H7 (cell line): ENCODE measurements around the gene PODXL2. TPM values are rescaled to one million over a fixed set of nuclear protein-coding genes. Genes with fewer than 3 reads are reported as not detected.
"Not testable (repeated sequence)": the region's sequence is repeated elsewhere in the genome, so short reads cannot be mapped to it uniquely, and the experiment has no call there.

Experiments used
- DNase-seq: peaks from one replicate; pipeline ENCODE4 v3.0.0; 2012
- H3K27me3 ChIP-seq: 2 replicates; pipeline ENCODE4 v1.6.0; 2011; ENCODE audit warnings: mild to moderate bottlenecking, low read length; ENCODE audit not compliant: control insufficient read depth, insufficient read depth
- H3K36me3 ChIP-seq: replicated peaks from 2 replicates; pipeline ENCODE4 v1.5.1; 2011; ENCODE audit warnings: low read length; ENCODE audit not compliant: control insufficient read depth, insufficient read depth
- H3K4me3 ChIP-seq: 2 replicates; pipeline ENCODE4 v1.5.1; 2011; ENCODE audit warnings: low read depth, mild to moderate bottlenecking, control low read depth, low read length, moderate library complexity; ENCODE audit not compliant: insufficient read depth
- total RNA-seq: library from RNA; depleted of rRNA; stranded (reverse); fragments of >200 nt; shearing (Covaris generic); gene quantifications from 2 replicates; pipeline ENCODE4 v1.2.3, GENCODE V29; 2014

The PODXL2 gene
- total RNA-seq, 1 experiment from 2014 or later = 38.7 TPM

DNA sequence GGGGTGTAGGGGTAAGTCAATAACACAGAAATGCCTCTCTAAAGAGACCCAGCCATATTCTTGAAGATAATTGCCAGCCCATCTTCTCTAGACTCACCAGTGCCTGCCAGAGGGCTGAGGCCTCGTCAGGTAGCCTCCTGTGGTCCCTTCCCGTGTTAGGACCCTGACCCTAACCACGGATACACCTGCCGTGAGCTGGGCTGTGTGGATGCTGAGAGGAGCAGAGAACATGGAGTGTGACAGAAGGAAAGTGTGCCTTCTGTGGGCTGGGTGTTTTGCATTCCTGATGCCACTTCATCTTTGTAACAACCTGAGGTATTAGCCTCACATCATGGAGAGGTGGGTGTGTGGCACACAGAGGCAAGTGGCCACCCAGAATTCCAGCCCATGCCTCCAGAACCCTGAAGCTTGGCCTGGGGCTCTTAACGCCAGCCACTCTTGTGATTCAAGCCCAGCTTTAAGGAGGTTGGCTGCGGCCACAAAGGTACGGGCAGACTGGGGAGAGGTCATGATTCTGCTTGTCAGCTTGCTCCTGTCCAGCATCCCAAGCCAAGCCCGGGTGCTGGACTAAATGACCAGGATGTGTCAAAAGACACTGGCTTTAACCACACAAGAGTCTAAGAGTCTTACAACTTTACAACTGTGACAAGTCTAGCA lies 22.7 kb downstream of the PODXL2 start:
- Histone ChIP-seq H3K4me3 (no peak overlapping the region), H3K36me3 (no peaks in the 10 kb centered on the region; the same call in 1 of the 2 replicates), H3K27me3 (no peaks in the 10 kb centered on the region)
- DNase-seq = no peak

DNA sequence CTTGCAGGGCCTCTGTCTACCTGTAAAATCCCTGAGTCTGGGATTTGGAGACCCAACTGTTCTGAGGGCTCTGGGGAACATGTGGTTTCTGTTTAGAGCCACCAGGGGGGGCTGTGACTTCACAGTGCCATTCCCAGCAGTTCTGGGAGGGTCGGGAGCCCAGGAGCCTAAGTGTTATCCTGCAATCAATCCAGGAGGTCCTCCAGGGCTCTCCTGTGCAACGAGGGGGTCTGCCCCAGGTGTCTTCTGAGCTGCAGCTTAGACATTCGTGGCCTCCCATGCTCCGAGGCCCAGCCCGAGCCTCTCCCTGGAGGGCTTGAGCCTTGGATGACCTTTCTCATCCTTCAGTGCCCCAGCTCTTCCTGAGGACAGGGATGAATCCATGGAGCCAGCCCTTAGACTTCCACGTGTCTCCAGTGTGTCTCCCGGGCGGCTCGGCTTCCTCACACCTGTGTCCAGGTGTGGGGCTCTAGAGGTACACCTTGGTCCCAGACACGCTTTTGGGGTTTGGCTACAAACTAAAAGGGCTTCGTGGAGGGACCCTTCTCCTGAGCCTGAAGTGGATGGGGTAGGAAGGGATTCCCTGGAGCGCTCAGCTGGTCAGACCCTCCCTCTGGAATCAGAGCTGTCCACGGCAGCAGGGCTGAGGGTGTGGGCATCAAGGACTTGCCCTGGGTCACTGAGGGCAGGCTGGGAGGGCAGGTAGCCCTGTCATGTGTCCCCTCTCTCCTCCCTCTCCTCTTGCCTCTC lies 23.4 kb downstream of the PODXL2 start:
- peak; percentile 90 for DNase-seq
- Histone ChIP-seq H3K36me3 (no peaks in the 10 kb centered on the region; the same call in 1 of the 2 replicates), H3K4me3 (no peak overlapping the region), H3K27me3 (no peaks in the 10 kb centered on the region)

DNA sequence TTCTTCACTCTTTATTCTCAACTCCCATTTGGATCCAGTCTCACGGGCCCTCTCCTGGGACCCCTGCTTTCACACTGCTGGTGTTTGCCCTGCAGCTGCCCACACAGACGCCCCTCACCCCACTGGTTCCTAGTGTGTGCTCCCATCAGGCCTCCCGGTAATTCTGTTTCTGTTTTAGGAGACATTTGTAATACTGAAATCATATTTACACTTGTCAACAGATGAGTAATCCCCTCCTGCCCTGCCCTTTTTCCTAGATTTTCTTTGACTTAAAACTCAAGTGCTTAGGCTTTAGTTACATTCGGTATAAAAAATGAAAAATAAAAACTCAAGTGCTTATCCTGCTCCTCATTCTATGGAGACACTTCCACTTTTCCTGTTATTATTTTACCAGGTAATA lies 25.4 kb downstream of the PODXL2 start:
- H3K4me3 ChIP-seq = no peak overlapping the region
- no peaks in the 10 kb centered on the region for H3K27me3 ChIP-seq
- no peak for DNase-seq
- H3K36me3 ChIP-seq = no peaks in the 10 kb centered on the region; the same call in 1 of the 2 replicates

DNA sequence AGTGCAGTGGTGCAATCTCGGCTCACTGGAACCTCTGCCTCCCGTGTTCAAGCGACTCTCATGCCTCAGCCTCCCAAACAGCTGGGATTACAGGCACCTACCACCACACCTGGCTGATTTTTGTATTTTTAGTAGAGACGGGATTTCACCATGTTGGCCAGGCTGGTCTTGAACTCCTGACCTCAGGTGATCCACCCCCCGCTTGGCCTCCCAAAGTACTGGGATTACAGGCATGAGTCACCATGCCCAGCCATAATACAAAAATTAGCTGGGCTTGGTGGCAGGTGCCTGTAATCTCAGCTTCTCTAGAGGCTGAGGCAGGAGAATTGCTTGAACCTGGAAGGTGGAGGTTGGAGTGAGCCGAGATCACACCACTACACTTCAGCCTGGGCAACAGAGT lies 26.0 kb downstream of the PODXL2 start:
- not testable (repeated sequence) for H3K4me3 ChIP-seq, DNase-seq, H3K36me3 ChIP-seq, H3K27me3 ChIP-seq

GRCh38 chr3:127655641-127656040 lies 26.7 kb downstream of the PODXL2 start:
- no peak for DNase-seq
- Histone ChIP-seq H3K27me3 (no peaks in the 10 kb centered on the region), H3K4me3 (no peak overlapping the region), H3K36me3 (no peaks in the 10 kb centered on the region; the same call in 1 of the 2 replicates)

DNA sequence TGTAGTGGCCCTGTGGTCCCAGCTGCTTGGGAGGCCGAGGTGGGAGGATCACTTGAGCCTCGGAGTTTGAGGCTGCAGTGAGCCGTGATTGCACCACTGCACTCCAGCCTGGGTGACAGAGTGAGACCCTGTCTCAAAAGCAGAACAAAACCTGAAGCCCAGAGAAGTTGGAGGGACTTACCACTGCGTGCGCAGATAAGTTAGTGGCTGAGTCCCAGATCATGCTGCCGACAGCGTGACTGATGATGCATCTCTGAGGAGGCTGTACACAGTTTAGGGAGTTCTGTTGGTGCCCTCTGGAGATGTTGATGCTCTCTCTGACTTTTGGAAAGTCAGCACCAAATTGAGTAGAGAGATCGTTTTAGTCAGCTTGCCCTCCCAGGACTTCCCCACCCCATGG lies 27.9 kb downstream of the PODXL2 start:
- Histone ChIP-seq H3K36me3 (peaks cover 4% of the 10 kb centered on the region), H3K4me3 (no peak overlapping the region), H3K27me3 (no peaks in the 10 kb centered on the region)
- no peak for DNase-seq

GRCh38 chr3:127658234-127658633 lies 29.2 kb downstream of the PODXL2 start:
- DNase-seq = no peak
- Histone ChIP-seq H3K36me3 (peaks cover 4% of the 10 kb centered on the region), H3K4me3 (no peak overlapping the region), H3K27me3 (no peaks in the 10 kb centered on the region)

DNA sequence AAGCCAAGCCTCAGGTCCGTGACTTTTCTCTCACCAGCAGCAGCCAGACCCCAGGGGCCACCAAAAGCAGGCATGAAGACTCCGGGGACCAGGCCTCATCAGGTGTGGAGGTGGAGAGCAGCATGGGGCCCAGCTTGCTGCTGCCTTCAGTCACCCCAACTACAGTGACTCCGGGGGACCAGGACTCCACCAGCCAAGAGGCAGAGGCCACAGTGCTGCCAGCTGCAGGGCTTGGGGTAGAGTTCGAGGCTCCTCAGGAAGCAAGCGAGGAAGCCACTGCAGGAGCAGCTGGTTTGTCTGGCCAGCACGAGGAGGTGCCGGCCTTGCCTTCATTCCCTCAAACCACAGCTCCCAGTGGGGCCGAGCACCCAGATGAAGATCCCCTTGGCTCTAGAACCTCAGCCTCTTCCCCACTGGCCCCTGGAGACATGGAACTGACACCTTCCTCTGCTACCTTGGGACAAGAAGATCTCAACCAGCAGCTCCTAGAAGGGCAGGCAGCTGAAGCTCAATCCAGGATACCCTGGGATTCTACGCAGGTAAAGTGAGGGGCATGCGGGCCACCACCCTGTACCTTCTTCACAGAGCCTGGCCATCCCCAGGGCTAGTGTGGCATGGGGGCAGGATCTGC lies 31.8 kb downstream of the PODXL2 start:
- H3K27me3 ChIP-seq = no peaks in the 10 kb centered on the region
- H3K36me3 ChIP-seq = peaks cover 5% of the 10 kb centered on the region
- H3K4me3 ChIP-seq = no peak overlapping the region
- no peak for DNase-seq

DNA sequence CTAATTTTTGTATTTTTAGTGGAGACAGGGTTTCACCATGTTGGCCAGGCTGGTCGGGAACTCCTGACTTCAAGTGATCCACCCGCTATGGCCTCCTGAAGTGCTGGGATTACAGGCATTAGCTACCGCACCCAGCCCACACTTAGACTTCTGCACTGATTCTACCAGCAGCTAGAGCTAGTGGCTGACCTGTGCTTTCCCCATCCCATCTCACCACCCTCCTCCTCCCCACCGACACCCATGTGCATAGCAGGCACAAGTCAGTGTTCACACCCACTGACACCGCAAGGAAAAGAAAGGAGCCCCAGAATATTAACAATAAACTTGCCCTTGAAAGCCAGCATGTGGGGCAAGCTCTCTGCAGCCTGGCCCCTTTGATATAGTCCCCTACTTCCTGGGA lies 32.6 kb downstream of the PODXL2 start:
- Histone ChIP-seq H3K27me3 (no peaks in the 10 kb centered on the region), H3K36me3 (peaks cover 5% of the 10 kb centered on the region), H3K4me3 (no peak overlapping the region)
- DNase-seq = no peak

GRCh38 chr3:127662001-127662469 lies 33.0 kb downstream of the PODXL2 start:
- Histone ChIP-seq H3K36me3 (peaks cover 5% of the 10 kb centered on the region), H3K27me3 (no peaks in the 10 kb centered on the region), H3K4me3 (no peak overlapping the region)
- DNase-seq = no peak

- no peak for DNase-seq
- H3K27me3 ChIP-seq = no peaks in the 10 kb centered on the region
These were observed 34.2 kb downstream of the PODXL2 start for GRCh38 chr3:127663151-127663550.

GRCh38 chr3:127665165-127665564 lies 36.2 kb downstream of the PODXL2 start:
- DNase-seq = no peak
- H3K36me3 ChIP-seq = peaks cover 5% of the 10 kb centered on the region
- no peak overlapping the region for H3K4me3 ChIP-seq
- no peaks in the 10 kb centered on the region for H3K27me3 ChIP-seq

More at GRCh38 chr3:127663151-127663550, 34.2 kb downstream of the PODXL2 start:
- H3K4me3 ChIP-seq = no peak overlapping the region
- peaks cover 5% of the 10 kb centered on the region for H3K36me3 ChIP-seq

GRCh38 chr3:127665586-127665985 lies 36.6 kb downstream of the PODXL2 start:
- H3K4me3 ChIP-seq = no peak overlapping the region
- peaks cover 5% of the 10 kb centered on the region for H3K36me3 ChIP-seq
- DNase-seq = no peak
- no peaks in the 10 kb centered on the region for H3K27me3 ChIP-seq

- DNase-seq = no peak
- Histone ChIP-seq H3K36me3 (peaks cover 2% of the 10 kb centered on the region), H3K4me3 (no peak overlapping the region), H3K27me3 (no peaks in the 10 kb centered on the region; the same call in 1 of the 2 replicates)
These were observed 37.7 kb downstream of the PODXL2 start for GRCh38 chr3:127666676-127667075.
